Retina (tissue), 1 donor: ENCODE measurements around the gene MIB1.
"Not testable (repeated sequence)": the region's sequence is repeated elsewhere in the genome, so short reads cannot be mapped to it uniquely, and the experiment has no call there.

ENCODE experiments used
- DNase-seq: peaks from one replicate; pipeline ENCODE4 v3.0.0-alpha.2; 2016

MIB1 gene

GRCh38 chr18:21745231-21745630 lies 4.6 kb downstream of the MIB1 start:
- no peak for DNase-seq

GRCh38 chr18:21747268-21747667 lies 6.7 kb downstream of the MIB1 start:
- DNase-seq = no peak

- no peak for DNase-seq
Measured at GRCh38 chr18:21747764-21748693, 7.4 kb downstream of the MIB1 start.

- DNase-seq = no peak
Measured at GRCh38 chr18:21757833-21758232, 17.2 kb downstream of the MIB1 start.

GRCh38 chr18:21759836-21760235 lies 19.2 kb downstream of the MIB1 start:
- DNase-seq = no peak

- DNase-seq = no peak
Measured at GRCh38 chr18:21760321-21760720, 19.7 kb downstream of the MIB1 start.

GRCh38 chr18:21761471-21762115 lies 21.0 kb downstream of the MIB1 start:
- no peak for DNase-seq

- no peak for DNase-seq
Measured at GRCh38 chr18:21762181-21762772, 21.7 kb downstream of the MIB1 start.

GRCh38 chr18:21763846-21764646 lies 23.5 kb downstream of the MIB1 start:
- no peak for DNase-seq

GRCh38 chr18:21769206-21769605 lies 28.6 kb downstream of the MIB1 start:
- no peak for DNase-seq

- no peak for DNase-seq
Measured at GRCh38 chr18:21774722-21775121, 34.1 kb downstream of the MIB1 start.

GRCh38 chr18:21777814-21778213 lies 37.2 kb downstream of the MIB1 start:
- no peak for DNase-seq

- no peak for DNase-seq
Measured at GRCh38 chr18:21786526-21786925, 45.9 kb downstream of the MIB1 start.

- not testable (repeated sequence) for DNase-seq
Measured at GRCh38 chr18:21796089-21796488, 55.5 kb downstream of the MIB1 start.

GRCh38 chr18:21798126-21798525 lies 57.5 kb downstream of the MIB1 start:
- no peak for DNase-seq

- DNase-seq = no peak
Measured at GRCh38 chr18:21799721-21800120, 59.1 kb downstream of the MIB1 start.

GRCh38 chr18:21803495-21803894 lies 62.9 kb downstream of the MIB1 start:
- no peak for DNase-seq

GRCh38 chr18:21805771-21806366 lies 65.3 kb downstream of the MIB1 start:
- no peak for DNase-seq

GRCh38 chr18:21808185-21808584 lies 67.6 kb downstream of the MIB1 start:
- DNase-seq = no peak

- no peak for DNase-seq
Measured at GRCh38 chr18:21809725-21810124, 69.1 kb downstream of the MIB1 start.

GRCh38 chr18:21815101-21815500 lies 74.5 kb downstream of the MIB1 start:
- no peak for DNase-seq

GRCh38 chr18:21820033-21820810 lies 79.6 kb downstream of the MIB1 start:
- DNase-seq = no peak
